Suprapubic skin (tissue), 3 donors: ENCODE data around the gene DIP2C.

ENCODE experiments used
- EP300 ChIP-seq: sonication (generic); formaldehyde crosslinking; IDR thresholded peaks from one replicate; pipeline ENCODE4 v1.6.1; 2017; ENCODE audit warnings: antibody characterized with exemption
- TF ChIP-seq, protein P1 (sequence below), 2 donors: fragments of 200-600 bp in 1 of 2; fragments of 450-650 bp in 1 of 2; sonication (generic) in 1 of 2; IDR thresholded peaks; one replicate each; pipeline ENCODE4 v1.5.1; 2016 to 2019; ENCODE audit warnings: antibody characterized with exemption in 2 of 2, mild to moderate bottlenecking in 1 of 2, moderate library complexity in 1 of 2

DNA sequence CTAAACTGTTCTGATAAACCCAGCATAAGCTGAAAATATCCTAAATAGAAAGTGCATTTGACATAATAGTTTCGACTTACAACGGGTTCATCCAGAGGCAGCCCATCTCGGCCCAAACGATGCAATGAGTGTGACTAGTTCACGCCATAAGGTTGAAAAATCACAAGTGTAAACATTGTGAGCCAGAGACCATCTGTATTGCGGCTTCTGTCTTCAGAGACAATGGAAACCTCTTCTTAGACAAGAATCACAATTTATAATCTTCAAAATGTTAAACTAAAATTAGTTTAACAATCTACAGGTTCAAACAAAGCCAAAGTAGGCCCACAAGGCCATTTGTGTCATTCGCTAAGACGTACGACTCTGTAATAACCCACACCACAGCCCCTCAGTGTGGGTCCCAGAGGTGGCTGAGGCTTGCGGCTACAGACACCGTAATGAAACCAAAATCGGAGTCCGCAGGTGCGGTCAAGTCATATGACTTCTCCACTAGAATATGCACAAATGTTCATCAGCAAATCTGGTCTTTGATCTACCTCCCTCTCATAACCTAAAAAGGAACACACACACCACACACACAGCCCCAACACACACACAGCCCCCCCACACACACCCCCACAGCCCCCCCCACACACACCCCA, 81.8 kb downstream of the DIP2C start:
- TF ChIP-seq, protein P1, sequence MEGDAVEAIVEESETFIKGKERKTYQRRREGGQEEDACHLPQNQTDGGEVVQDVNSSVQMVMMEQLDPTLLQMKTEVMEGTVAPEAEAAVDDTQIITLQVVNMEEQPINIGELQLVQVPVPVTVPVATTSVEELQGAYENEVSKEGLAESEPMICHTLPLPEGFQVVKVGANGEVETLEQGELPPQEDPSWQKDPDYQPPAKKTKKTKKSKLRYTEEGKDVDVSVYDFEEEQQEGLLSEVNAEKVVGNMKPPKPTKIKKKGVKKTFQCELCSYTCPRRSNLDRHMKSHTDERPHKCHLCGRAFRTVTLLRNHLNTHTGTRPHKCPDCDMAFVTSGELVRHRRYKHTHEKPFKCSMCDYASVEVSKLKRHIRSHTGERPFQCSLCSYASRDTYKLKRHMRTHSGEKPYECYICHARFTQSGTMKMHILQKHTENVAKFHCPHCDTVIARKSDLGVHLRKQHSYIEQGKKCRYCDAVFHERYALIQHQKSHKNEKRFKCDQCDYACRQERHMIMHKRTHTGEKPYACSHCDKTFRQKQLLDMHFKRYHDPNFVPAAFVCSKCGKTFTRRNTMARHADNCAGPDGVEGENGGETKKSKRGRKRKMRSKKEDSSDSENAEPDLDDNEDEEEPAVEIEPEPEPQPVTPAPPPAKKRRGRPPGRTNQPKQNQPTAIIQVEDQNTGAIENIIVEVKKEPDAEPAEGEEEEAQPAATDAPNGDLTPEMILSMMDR (IDR thresholded peaks at IDR 0.05), result no peak
- no peak for TF ChIP-seq EP300
